Activated naive CD4-positive, alpha-beta T cell treated with Interleukin-2 at 50 U/mL for 16 hours (primary cell): ENCODE results near the gene UBE3A.
"Not testable (repeated sequence)": the region's sequence is repeated elsewhere in the genome, so short reads cannot be mapped to it uniquely, and the experiment has no call there.

ENCODE experiments used
- DNase-seq: peaks from one replicate; pipeline ENCODE4 v3.0.0-alpha.2; 2020

Gene UBE3A

DNA sequence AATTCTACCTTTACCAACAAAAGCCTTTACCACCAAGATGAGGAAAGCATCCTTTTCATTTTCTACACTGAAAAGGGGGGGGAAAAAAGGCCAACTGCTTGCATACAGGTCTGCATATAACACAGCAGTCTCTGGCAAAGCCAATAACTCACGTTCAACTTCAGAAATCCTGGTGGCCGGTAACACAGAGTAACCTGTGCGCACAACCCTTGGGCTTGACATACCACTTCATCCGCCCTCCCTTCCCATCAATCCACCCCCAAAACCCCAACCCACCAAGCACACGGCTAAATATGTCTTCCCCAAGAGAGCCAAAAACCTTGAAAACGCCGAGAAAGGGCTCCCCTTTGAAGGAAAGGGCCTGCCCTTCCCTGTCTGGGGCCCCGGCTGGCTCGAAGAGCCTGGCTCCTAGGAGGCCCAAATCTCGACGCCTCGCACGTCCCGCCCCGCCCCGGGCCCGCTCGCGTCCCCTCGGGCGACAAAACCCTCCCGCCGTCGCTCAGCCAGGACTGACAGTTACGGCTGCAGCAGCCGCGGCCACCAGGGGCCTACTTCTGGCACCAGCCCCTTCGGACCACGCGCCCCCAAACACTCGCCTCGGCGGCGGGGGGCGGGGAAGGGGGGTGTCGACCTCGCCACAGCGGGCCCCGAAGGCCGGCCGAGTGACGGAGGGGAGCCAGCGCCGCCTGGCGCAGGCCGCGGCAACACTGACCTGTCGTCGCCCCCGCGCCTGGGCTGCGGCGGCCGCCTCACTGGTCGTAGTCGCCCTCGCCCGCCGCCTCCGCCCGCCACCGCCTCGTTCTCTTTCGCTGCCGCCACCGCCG lies 835 bp downstream of the UBE3A start:
- peak; percentile 62 for DNase-seq

DNA sequence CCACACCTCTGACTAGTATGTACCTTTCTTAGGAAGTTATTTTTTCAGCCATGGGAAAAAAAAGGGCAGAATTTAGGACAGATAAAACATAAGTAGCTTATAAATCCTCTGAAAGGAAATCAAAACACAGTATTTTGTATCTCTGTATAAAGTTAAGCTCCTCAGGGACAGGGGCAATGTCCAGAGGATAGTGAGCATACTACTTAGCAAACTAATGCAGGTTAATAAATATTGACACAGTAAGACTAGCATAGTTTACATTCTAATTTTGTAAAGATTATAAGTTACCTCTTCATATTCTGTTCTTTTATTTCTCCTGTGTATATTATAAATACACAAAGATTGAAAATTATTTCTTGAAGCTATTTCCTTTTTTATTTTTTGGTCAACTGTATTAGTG lies 2.1 kb downstream of the UBE3A start:
- DNase-seq = no peak

DNA sequence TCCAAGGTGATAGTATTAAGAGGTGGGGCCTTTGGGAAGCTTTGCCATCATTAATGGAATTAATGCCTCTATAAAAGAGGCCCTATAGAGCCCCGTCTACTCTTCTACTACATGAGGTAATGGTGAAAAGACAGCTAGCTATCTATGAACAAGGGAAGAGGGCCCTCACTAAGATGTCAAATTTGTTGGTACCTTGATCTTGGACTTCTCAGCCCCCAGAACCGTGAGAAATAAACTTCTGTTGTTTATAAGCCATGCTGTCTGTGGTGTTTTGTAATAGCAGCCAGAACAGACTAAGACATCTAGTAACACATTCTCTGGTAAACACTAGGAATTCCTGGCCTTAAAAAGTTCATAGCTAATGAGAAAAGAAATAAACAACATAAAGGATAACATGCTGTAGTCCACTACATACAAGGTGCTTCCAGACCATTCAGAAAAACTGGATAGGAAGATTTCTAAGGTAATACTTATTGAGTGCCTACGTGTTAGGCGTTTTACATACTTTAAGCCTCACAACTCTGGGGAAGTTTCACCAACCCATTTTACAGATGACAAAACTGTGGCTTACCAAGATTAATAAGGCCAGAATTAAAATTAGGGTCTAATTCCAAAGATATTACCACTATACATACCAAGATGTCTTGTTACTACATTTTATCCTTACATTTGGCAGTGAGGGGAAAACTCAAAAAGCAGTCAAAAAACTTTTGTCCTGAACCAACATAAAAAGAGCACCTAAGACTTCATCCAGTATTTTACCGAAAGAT lies 3.2 kb downstream of the UBE3A start:
- DNase-seq = no peak

DNA sequence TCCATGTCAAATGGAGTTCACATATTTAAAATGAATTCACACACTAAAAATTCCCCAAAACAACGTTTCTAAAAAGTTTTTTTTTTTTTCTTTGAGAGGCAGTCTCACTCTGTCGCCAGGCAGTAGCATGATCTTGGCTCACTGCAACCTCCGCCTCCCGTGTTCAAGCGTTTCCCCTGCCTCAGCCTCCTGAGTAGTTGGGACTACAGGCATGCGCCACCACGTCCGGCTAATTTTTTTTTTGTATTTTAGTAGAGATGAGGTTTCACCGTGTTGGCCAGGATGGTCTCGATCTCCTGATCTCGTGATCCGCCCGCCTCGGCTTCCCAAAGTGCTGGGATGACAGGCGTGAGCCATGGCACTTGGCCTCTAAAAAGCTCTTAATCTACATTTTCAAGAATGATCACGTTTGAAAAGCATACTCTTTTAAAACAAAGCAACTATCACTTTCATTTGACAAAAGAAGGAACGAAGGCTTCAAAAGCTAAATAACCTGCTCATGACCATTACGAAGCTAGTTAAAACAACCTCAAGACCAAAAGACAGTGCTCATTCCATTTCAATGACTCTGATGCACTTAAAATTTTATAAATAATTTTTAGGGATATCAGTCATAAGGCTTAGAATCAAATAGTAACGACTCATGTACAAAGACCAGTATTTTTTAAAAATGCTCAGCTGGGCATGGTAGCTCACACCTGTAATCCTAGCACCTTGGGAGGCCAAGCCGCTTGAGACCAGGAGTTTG lies 5.5 kb downstream of the UBE3A start:
- DNase-seq = no peak

DNA sequence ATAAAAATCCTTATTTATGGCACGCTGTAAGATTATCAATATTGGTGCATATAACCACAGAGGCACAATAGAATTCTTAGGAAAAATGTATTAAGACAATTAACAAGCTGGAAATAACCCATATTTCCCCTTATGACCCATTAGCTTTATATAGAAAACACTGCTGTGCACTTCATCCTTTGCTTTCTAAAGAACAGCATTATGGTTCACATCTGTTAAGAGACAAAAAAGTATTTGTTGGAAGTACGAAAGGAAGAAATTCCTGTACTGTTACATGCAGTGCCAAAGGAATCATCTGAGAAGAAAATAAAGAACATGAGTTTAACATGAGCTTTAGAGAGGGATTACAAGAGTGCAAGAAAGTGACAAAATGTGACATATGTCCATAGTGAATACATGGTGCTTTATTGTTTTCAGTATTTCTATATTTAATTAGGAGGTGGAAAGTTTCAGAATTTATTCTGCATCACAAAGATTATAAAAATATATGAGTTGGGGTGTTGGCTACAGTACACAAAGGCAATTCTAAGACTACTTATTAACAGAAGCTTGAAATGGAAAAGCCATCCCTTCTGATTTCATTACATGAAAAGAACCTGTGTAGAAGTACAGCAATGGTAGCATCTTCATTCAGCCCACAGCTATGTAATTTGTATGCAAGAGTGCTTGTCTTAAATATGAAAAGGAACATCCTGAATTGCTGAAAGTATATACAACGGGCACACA lies 6.8 kb downstream of the UBE3A start:
- no peak for DNase-seq

DNA sequence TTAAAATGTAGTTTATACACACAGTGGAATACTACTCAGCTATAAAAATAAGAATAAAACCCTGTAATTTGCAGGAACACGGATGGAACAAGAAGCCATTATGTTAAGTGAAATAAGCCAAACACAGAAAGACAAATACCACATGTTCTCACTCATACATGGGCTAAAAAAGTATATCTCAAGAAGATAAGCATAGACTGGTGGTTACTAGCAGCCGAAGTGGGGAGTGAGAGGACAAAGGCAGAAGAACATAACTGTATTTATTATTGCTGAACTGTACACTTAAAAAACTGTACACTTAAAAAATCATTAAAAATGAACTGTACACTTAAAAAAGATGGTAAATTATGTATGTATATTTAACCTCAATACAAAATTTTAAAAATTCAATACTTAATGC lies 11.0 kb downstream of the UBE3A start:
- no peak for DNase-seq

DNA sequence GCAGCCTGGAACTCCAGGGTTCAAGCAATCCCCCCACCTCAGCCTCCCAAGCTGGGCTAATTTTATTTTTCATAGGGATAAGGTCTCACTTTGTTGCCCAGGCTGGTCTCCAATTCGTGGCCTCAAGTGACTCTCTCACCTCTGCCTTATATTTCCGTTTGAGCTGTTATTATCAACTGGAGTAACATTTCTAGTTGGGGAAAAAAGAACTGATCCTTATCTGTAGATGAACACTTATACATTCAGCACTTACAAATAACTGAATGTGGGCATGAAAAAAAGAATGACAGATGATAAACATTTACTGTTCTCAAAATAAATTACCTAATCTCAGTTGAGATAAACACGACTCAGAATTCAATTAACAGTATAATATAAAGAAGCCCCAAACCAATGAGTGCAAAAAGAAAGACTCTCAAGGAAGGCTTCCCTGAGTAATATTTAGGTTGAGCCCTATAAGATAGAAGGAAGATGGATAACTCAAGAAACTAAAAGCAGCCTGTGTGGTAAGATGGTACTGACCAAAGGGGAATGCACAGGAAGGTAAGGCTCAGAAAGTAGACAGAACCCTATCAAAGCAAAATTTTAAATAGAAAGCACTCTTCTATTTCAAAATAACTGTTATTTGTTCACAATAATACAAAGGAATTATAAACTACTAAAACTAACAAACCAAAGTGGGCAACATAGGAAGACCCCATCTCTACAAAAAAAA lies 11.8 kb downstream of the UBE3A start:
- no peak for DNase-seq

DNA sequence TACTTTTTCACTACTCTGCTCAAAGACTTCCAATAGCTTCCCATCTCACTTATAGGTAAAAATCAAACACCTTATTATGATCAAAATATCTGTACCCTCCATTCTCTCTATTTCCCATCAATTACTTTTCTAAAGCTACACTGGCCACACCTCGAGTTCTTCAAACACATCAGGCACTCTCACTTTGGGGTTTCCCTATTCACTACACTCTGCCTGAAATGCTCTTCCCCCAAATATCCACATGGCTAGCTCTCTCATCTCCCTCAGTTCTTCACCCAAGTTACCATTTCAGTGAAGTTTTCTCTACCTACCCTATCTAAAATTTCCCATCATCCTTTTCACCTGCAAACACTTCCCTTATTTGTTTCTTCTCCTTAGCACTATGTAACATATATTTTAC lies 14.8 kb downstream of the UBE3A start:
- DNase-seq = no peak

DNA sequence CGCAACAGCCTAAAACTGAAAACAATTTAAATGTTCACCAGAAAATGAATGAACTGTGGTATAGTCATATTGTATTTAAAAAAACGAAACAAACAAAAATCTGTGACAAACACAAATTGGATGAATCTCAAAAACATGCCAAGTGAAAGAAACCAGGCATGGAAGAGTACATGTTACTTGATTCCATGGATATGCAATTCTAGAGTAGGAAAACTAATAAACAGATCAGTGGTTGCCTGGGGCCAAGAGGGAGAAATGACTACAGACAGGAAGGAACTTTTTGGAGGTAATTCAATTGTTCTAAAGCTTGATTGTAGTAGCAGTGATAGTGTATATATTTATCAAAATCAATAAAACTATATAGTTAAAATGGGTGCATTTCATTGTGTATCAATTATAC lies 16.8 kb downstream of the UBE3A start:
- no peak for DNase-seq

DNA sequence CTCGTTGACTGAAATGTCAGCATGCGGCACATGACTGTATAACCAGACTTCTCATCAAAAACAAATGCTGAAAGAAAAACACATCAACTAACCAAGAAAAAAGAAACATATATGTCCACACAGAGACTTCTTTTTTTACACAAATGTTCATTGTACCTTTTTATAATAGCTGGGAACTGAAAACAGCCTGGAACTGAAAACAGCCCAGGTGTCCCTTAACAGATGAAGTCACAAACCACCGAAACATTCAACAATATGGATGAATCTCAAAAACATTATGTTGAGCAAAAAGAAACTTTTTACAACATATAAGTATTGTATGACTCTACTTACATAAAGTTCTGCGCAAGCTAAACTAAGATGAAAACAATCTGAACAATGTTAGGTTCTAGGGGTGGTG lies 20.6 kb downstream of the UBE3A start:
- DNase-seq = no peak

DNA sequence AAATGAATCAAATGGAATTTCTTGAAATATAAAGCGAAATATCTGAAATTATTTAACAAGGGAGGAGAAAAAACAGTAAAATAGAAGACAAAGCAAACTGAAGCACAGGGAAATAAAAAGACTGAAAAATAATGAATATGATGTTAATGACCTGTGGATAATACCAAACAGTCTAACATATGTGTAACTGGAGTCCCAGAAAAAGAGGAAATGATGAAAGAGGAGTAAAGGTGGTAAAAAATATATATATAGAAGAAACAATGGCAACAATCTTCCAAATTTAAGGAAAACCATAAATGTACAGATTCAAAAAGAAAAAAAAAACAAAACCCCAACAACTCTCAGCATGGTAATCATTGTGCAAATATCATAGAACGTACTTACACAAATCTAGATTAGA lies 21.2 kb downstream of the UBE3A start:
- no peak for DNase-seq

DNA sequence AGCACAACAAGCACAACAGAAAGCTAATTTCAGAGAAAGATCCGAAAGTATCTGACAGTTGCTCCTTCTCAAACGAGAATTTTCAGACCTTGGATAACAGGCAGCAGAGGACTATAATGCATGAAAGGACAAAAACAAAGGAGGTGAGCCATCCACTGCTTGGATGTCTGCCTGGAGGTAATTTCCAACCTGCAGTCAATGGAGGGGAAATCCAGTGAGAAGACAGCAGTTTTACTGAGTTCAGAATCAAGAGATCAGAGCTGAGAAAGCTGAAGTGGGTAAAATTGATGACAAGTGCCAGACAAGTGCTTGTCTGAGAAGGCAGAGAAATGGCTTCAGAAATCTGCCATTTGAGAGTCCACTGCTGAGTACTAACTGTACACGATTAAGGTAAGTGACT lies 22.1 kb downstream of the UBE3A start:
- no peak for DNase-seq

DNA sequence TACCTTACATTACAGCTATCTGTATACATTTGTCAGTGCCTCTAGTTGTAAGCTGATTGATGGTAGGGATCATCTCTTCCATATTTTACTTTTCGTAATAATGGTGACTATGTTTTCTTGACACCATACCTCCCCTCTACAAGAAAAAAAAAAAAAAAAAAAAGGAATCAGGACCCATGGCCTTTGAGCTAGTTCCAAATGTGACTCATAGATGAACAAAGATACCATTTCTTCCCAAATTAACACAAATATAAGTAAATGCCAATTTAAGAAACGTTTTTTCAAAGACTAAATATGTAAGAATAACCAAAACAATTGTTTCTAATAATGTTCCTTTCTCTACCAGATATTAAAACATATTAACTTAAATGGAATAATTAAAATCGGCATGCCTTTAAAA lies 23.1 kb downstream of the UBE3A start:
- no peak for DNase-seq

DNA sequence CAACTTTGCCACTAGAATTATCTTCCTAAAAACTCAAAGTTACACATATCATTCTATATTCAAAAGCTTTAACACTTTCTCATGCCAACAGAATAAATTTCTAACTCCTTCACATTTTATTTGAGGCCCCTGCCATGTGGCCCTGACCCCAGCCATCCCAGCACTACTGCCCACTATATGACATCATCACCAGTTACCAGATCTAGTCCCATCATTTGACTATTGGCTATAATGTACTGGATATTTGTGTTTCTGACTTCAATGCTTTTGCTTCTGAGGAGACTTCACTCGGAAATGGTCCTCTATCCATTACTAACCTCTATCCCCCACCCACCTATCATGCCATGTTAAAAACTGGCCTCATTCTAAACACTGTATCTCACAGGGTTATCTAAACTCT lies 23.6 kb downstream of the UBE3A start:
- no peak for DNase-seq

DNA sequence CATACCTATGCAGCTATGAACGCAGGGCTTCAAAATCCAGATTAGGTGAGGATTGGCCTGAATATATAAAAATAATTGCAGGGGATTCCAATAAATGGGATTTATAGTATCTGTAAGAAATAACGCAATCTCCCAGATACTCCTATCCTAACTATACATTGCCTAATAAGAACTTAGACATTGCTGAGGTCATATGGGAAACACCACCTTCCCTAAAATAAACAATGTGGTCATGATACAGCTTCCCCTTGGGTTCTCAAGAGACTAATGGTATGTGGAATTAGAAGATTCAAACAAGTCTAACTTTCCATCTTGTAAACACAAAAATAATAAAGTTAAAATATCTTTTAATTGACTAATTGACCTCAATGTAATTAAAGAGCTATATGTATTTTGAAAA lies 28.2 kb downstream of the UBE3A start:
- DNase-seq = no peak

DNA sequence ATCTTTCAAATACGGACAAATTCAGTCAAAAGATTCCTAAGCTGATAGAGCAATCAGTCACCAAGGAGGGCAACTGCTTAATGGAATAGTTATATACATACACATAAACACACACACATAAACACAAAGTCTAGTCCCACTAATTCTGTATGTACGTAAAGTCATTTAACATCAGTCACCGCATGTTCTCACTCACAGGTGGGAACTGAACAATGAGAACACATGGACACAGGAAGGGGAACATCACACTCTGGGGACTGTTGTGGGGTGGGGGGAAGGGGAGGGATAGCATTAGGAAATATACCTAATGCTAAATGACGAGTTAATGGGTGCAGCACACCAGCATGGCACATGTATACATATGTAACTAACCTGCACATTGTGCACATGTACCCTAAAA lies 29.1 kb downstream of the UBE3A start:
- DNase-seq = not testable (repeated sequence)

DNA sequence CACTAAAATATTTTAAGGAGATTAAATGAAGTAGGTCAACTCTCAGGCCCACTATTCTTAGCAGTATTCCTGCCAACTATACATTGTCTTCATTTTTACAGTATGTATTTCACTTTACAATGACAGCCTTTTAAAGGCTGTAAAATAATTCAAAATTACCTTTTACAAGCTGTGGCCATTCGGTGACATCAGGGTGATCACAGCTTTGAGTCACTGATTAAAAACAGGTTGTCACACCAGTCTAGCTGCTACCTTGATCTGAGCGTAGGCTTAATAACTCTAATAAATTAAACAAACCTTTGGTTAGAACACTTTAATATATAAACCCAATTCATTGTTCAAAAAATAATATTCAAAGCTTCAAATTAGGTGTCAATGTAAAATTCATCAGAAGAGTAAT lies 29.9 kb downstream of the UBE3A start:
- DNase-seq = no peak

DNA sequence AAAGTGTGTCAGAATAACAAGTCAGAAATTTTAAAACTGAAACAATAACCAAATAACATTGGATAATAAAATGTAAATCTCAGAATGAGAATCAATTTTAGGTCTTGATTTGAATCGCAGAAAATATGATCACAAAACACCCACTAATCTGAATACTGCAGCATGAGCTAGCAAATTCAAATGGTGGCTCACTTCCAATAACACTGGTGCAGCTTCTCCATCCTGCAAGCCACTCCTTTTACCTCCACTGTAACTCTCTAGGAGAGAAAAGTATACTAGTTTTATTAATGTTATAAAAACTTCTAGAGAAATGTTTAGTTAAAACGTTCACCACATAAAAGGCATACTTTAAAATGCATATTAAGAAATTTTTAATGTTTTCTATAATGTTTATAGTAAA lies 30.4 kb downstream of the UBE3A start:
- DNase-seq = no peak

DNA sequence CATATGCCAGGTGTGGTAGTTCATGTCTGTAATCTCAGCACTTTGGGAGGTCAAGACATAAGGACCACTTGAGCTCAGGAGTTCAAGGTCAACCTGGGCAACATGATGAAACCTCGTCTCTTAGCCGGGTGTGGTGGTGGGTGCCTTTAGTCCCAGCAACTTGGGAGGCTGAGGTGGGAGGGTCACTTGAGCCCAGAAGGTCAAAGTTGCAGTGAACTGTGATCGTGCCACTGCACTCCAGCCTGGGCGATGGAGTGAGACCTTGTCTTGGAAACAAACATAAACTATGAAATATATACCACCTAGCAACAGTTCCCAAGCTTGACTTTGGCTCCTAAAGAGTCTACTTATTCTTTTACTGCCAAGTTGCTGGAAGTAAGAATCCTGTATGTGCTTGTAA lies 30.9 kb downstream of the UBE3A start:
- no peak for DNase-seq

DNA sequence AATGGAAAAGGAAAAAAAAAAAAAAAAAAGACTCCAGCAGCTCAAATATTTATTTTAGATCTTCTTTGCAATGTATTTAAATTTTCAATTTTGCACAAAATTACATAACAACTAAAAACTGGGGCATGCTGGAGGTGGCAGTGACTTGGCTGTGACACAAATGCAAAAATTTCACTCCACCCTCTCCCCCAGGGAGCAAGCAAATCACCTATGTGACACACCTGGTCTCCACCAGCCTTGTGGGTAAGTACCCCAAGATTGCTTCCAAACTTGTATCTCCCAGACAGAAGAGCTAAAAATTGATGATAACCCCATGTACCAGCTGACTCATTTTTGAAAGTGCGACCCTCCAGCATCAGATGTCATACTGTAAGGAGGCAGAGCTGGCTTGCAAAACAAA lies 32.0 kb downstream of the UBE3A start:
- no peak for DNase-seq

DNA sequence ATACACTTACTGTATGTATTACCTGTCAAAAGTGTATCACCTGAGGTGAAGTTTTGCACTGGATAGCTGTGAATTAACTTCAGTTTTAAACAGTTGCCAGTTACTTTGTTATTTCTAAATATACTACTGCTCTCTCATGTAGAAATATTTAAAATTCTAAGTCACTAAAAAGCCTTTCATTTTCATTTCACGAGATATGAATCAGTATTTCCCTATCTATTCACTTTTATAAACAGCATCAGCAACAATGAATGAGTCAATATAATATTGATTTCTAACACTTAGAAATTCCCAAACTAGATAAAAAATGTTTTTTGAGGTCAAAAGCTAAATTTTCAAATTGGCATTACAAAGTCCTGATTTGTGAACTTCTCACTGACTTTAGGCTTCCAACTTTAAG lies 32.6 kb downstream of the UBE3A start:
- no peak for DNase-seq

DNA sequence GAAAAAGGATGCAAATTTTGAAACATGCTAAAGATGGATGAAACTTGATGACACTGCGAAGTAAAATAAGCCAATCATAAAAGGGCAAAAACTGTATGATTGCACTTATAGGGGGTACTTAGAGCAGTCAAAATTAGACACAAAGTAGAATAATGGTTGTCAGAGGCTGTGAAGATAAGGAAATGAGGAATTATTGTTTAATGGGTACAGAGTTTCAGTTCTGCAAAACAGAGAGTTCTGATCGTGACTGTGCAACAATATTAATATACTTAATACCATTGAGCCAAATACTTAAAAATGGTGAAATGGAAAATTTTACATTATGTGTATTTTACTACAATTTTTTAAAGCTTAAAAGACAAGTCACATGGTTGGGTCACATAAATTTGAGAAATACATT lies 35.1 kb downstream of the UBE3A start:
- DNase-seq = no peak

DNA sequence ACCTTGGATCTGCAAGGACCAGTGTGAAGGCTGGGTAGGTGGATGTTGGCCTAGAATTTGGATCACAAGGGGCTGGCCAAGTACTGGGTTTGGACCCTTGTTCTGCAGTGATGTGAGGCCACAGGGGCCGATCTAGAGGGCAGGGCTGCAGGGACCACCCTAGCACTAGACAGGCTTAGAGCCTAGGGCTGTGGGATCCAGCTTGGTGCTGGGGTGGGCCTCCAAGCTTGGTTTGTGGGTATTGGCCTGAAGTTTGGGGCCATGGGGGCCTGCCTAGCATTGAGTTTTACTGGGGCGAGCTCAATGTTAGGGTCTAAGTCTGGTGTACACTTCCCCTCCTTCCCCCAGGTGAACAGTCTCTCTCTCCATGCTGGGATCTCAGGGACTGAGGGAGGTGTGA lies 36.5 kb downstream of the UBE3A start:
- DNase-seq = no peak
